MM.1S (cell line): ENCODE measurements around the gene HTRA3.

Experiments
- EZH2 ChIP-seq: fragments of 300-600 bp; sonication (generic); optimal IDR thresholded peaks from 2 replicates; pipeline ENCODE3; 2017; ENCODE audit warnings: low read depth, mild to moderate bottlenecking, antibody characterized with exemption, low read length, mixed read lengths
- EZH2phosphoT487 ChIP-seq: fragments of 300-600 bp; sonication (generic); IDR thresholded peaks from 2 replicates; pipeline ENCODE4 v1.6.1; 2018; ENCODE audit warnings: antibody characterized with exemption, low read length
- TF ChIP-seq, protein P1 (sequence below): fragments of 300-600 bp; sonication (generic); IDR thresholded peaks from 2 replicates; pipeline ENCODE4 v1.5.1; 2016; ENCODE audit warnings: antibody characterized with exemption, low read length, mixed read lengths

DNA sequence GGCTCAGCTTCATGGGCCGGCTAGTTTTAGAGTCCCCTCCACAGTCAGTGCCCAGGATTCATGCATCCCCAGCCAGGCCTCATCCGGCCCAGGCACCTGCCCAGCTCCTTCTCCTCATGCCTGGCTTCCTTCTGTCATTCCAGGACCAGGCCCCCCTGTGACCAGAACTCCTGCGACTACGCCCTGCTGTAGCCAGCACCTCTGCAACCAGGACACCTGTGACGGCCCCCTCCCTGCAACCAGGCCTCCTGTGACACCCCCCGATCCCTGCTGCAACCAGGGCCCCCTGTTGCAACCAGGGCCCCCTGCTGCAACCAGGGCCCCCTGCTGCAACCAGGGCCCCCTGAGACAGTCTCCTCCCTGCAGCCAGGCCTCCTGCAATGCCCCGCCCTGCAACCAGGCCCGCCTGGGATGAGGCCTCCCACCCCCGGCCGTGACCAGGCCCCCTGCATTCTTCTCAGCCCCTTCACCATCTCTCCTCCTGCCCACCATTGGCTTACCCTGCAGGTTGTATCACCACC, 46.8 kb downstream of the HTRA3 start:
- TF ChIP-seq, protein P1, sequence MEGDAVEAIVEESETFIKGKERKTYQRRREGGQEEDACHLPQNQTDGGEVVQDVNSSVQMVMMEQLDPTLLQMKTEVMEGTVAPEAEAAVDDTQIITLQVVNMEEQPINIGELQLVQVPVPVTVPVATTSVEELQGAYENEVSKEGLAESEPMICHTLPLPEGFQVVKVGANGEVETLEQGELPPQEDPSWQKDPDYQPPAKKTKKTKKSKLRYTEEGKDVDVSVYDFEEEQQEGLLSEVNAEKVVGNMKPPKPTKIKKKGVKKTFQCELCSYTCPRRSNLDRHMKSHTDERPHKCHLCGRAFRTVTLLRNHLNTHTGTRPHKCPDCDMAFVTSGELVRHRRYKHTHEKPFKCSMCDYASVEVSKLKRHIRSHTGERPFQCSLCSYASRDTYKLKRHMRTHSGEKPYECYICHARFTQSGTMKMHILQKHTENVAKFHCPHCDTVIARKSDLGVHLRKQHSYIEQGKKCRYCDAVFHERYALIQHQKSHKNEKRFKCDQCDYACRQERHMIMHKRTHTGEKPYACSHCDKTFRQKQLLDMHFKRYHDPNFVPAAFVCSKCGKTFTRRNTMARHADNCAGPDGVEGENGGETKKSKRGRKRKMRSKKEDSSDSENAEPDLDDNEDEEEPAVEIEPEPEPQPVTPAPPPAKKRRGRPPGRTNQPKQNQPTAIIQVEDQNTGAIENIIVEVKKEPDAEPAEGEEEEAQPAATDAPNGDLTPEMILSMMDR, result no peak
- TF ChIP-seq EZH2phosphoT487, result no peak
- no peak for TF ChIP-seq EZH2
